CD4-positive, alpha-beta T cell treated with Interleukin-10 for 1 hour (primary cell): ENCODE measurements around the gene CRAT.
"Not testable (repeated sequence)": the region's sequence is repeated elsewhere in the genome, so short reads cannot be mapped to it uniquely, and the experiment has no call there.

Source experiments
- DNase-seq: peaks from one replicate; pipeline ENCODE4 v3.0.0-alpha.2; 2020

Gene CRAT

DNA sequence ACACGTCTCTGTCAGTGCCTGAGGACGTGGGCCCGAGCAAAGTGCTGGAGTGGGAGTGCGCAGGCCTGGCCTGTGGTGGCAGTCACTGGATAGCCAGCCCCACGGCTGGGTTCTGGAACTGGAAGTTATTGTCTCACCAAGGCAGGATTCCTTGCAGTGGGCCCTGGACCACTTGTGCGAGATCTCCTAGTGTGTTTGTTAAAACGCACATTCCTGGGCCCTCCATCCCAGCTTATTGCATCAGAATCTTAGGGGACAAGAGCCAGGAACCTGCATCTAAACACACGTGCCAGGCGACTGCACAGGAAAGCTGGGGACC lies 27.5 kb upstream of the CRAT start:
- DNase-seq: no peak

DNA sequence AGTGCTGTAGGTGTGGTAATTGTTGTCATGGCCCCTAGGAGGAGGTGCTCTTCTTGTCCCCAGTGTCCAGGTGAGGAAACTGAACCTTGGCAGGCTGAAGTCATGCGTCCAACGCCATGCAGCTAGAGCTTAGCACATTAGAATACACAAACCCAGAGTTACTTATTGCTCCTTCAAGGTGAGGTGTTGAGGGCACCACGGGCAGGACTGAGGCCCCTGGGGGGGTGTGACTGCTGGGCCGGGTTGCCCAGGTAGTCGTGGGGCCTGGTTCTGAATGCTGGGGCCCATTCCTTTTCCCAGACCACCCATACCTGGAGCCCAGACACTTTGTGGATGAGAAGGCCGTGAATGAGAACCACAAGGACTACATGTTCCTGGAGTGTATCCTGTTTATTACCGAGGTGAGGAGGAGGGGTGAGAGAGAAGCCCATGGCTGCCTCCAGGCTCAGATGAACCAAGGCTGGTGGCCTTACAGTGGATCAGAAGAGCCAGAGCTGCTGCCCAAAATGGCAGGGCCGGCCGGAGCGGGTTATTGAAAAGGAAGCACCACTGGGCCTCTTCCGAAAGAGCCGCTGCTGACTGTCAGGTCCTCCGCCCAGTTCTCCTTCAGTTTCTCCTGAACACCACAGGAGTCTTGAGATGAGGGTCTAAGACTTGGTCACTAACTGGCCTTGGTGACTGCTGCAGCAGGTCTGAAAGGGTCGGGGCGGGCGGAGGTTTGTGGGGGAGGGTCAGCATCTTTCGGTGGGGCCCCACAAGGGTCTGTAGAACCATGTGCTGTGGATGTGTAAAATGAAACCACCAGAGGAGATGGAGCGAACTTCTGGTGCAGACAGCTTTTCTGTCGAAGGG lies 26.9 kb upstream of the CRAT start:
- no peak for DNase-seq

DNA sequence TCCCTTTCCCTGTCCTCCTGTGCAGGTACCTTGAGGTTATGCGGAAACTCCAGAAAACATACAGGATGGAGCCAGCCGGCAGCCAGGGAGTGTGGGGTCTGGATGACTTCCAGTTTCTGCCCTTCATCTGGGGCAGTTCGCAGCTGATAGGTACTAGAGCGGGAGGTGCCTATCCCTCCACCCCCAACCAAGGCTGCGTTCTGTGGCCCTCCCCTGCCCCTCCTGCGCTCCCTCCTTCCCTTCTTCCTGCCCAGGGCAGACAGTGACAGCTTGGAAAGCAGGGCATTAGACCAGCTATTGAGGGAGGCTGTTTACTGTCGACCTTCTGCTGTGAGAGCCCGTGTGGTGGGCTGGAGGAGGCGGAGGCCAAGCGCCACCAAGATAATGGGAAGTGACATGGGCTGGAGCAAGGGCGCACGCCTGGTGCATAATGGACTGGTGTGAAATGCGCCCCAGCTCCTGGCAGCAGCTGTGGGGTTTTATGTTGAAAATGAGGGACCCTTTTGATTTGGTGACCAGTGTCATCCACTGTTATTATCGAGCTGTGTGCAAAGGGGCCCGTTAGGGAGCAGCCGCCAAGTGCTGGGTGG lies 25.9 kb upstream of the CRAT start:
- DNase-seq: no peak

DNA sequence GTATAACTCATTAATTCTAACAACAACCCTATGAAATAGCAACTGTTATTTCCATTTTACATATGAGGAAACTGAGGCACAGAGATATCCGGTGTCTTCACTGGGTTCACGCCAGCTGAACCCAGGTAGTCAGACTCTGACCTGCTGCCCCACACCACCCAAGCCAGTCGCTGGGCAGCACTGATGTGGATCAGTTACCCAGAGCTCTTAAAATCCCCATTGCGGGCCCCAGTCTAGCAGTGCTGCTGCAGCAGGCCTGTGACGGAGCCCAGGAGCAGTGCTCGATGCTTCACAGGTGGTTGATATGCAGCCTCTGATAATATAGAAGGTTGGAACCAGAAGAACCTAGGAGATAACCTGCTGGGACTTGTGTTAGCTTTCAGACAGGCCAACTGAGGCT lies 24.9 kb upstream of the CRAT start:
- DNase-seq: no peak

DNA sequence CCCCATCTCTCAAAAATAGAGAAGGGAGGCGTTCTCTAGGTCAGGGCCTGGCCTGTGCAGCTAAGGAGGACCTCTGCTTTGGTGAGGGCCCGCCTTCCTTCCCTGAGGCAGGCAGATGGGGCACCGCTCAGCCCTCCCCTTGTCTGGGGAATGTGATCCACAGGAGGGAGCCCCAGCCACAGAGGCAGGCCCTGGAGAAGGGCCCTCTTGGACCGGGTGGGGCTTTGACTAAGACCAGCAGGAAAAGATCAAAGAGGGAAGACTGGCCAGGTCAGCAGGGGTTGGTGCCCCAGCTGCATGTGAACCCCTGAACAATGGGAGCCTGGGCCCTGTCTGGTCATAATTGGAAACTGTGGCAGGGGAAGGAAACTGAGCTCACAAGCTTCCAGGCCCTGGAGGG lies 22.5 kb upstream of the CRAT start:
- no peak for DNase-seq

DNA sequence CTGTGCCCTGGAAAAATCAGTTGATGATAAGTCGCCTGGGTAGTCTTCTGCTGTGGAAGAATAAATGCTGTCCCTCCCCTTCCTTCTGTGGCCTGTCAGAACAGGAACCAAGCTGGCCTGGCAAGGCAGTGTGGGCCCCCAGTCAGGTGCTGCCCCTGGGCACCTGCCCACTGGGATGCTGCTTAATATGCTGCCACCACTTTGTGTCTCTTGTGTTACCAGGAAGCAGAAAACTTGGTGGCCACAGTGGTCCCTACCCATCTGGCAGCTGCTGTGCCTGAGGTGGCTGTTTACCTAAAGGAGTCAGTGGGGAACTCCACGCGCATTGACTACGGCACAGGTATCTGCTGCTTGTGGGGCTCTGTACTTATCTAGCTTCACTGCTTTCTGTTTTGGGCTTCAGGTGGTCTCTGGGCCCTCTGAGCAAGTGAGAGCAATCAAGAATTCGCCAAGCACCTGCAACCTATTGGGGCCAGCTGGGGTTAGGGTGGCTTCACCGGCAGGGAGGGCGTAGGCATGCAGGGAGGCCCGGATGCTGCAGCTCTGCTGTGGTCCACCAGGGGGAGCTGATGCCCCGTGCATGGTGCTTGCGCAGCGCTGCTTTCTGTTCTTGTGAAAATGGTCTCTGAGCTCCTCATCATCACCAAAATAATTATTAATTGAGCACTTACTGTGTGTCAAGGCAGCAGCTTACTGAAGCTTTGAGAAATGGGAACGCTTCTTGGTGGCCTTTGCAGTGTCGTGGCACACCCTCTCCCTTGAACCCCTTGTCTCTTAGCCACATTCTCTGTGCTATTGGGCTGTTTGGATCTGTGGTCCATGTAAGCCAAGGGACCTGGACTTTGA lies 20.9 kb upstream of the CRAT start:
- peak; percentile 88 for DNase-seq

DNA sequence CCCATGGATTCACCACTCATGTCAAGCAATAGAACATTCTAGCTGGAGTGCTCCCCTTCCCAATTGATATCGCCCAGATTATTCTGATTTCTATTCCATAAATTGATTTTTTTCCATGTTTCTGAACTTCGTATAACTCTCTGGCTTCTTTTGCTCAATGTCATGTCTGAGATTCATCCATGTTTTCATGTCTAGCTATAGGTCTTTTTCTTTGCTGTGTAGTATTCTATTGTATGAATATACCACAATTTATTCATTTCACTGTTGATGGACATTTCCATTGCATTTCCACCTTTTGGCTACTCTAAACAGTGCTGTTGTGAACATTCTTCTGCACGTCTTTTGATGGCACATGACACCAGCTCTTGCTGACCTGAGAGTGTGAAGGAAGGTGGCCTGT lies 20.2 kb upstream of the CRAT start:
- DNase-seq: no peak

DNA sequence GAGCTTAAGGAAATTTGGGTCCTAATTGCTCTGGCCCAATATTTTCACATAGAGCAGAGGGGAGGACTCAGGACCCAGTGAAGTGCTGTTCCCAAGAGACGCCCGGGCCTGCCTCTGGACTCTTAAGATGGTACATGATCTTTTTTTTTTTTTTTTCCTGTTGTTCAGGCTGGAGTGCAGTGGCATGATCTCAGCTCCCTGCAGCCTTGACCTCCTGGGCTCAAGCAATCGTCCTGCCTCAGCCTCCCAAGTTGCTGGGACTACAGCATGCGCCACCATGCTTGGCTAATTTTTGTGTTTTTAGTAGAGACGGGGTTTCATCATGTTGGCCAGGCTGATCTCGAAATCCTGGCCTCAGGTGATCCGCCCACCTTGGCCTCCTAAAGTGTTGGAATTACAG lies 19.7 kb upstream of the CRAT start:
- DNase-seq: not testable (repeated sequence)

DNA sequence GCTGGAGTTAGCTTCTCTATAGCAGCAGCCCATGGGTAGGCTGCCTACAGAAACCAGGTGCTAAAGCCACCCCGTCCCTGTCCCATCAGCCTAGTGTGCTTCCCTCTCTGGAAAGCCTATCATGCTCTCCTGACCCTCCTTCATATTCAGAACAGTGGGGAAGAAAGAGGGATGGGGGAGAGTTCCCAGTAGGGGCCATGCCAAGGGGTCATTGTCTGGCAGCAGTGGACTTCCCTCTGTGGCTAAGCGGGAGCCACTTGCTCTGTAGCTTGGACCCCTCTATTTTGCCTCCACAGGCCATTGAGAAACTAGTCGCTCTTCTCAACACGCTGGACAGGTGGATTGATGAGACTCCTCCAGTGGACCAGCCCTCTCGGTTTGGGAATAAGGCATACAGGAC lies 18.1 kb upstream of the CRAT start:
- no peak for DNase-seq

DNA sequence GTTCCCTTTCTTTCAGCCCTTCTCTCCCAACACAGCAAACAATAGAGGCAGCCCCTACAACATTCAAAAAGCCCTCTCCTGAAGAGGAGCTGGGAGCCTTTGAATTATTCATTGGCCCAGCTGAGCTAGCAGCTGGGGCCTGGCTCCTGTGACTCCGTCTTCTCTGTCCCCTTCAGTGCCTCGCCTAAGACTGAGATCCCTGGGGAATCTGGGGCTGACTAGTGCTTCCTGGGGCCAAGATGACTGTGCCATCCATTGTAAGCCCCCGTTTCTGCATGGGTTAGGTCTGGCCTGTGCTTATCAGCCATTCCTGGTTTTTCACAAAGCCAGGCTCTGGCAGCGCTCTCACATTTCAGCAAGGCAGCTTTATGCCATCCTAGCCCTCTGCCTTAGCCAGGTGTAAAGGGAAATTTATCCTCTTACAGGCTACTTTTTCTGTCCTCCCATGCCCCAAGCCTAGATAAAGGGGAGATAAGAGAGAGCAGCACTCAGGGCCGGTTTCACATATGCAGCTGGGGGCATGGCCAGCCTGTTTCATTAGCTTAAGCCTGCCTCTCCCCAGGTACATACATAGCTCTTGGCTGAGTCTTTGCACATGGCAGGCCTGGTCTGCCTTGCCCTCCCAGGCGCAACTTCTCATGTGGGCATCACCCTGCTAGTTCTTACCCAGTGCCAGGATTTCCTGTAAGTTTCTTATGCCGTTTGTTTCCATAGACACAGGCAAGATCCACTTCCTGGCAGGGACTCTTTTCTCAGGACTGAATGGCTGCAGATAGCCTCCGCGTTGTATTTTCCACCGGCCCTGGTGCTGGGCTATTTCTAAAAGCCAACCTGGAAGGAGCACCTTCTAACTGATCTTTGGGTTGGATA lies 16.4 kb upstream of the CRAT start:
- no peak for DNase-seq

DNA sequence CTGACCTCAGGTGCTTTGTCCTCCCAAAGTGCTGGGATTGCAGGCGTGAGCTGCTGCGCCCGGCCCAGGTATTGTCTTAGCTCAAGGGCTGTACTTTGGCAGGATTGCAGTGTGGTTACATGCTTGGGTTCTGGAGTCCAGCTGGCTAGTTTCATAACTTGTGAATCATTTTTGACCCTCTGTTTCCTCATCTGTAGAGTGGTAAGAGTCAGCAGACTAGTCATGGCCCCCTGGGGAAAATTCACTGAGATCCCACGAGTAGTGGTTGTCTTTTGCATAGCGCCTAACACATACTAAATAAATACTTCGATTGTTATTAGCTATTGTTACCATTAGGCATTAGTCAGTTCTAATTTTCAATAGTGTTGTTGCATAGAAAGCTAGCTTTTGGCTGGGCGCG lies 14.9 kb upstream of the CRAT start:
- DNase-seq: no peak

DNA sequence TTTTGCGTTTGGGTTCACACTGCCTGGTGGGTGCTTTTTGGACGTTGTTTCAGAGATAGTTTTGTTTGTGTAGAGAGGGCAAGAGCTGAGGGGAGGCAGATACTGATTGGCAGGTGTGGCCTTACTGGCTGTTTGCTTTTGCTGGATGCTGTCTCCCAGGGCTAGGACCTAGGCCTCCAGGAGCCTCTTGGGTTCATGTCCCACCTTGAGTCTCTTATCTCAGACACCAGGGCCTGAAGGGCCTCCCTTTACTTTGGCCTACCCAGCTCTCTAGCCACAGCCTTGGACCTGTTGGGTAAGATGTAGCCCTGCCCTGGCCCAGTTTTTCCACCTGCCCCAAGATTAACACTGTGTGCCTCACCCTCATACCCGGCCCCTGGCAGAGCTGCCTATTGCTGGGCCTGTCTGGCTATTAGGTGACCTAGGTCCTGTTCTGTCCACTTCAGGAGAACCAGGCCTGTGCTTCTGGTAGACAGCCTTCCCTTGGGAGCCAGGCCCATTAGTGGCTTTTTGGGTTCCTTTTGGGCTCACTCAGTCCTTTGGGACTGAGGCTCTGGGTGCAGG lies 14.0 kb upstream of the CRAT start:
- DNase-seq: no peak

DNA sequence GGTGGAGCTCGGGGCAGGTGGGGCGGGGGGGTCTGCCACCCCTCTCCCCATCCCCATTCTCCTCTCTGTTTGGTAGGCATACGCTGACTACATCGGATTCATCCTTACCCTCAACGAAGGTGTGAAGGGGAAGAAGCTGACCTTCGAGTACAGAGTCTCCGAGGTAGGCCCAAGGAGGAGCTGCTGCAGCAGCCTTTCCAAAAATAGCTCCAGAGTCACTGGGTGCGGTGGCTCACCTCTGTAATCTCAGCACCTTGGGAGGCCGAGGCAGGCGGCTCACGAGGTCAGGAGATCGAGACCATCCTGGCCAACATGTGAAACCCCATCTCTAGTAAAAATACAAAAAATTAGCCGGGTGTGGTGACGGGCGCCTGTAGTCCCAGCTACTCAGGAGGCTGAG lies 12.4 kb upstream of the CRAT start:
- DNase-seq: not testable (repeated sequence)

DNA sequence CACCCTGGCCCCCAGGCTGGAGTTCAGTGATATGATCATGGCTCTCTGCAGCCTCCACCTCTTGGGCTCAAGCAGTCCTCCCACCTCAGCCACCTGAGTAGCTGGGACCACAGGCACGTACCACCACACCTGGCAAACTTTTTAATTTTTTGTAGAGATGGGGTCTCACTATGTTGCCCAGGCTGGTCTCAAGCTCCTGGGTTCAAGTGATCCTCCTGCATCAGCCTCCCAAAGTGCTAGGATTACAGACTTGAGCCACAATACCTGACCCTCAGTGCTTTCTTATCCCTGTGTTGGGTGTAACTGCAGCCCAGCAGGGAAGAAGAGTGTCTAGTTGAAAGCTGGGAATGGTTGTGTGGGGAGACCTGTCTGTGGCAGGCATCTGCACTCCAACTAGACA lies 11.5 kb upstream of the CRAT start:
- no peak for DNase-seq

DNA sequence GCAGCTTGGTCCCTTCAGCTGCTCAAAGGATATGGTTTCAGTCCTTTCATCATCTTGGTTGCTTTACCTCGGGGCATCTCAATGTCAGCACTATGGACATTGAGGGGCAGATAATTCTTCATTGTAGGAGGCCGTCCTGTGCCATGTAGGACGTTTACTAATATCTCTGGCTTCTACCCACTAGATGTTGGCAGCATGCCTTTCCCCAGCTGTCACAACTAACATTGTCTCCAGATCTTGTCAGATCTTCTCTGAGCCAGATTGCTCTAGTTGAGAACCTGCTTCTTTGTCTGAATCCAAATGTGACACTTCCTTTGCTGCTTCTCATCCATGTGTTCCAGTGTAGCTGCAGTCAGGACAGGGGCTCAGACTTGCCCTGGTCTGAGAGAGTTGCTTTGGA lies 10.9 kb upstream of the CRAT start:
- no peak for DNase-seq

DNA sequence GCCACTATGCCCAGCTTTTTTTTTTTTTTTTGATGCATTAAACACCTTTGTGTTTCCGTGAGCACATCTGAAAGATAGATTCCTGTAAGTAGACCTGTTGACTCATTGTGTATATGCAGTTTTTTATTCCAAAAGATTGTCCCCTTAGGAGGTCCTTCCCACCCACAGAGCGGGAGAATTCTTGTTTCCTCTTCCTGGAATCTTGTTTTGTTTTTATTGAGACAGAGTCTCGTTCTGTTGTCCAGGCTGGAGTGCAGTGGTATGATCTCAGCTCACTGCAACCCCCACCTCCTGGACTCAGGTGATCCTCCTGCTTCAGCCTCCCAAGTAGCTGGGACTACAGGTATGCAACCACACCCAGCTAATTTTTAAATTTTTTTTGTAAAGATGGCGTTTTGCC lies 8.2 kb upstream of the CRAT start:
- DNase-seq: no peak

DNA sequence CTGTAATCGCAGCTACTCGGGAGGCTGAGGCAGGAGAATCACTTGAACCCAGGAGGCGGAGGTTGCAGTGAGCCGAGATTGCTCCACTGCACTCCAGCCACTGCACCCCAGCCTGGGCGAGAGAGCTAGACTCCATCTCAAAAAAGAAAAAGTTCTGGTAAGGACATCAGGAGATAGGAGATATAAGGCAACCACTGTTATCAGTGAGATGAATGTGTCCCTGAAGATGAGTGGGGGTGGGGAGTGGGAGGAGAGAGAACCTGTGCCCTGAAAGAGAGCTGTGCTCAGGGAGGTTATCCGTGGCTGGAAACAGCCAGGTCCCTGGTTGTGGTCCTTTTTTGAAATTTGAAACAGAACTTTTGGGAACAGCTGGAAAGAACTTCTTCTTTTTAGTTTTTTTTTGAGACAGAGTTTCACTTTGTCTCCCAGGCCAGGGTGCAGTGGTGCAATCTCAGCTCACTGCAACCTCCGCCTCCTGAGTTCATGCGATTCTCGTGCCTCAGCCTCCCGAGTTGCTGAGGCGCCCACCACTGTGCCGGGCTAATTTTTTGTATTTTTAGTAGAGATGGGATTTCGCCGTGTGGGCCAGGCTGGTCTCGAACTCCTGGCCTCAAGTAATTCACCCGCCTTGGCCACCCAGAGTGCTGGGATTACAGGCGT lies 3.2 kb upstream of the CRAT start:
- DNase-seq: no peak

DNA sequence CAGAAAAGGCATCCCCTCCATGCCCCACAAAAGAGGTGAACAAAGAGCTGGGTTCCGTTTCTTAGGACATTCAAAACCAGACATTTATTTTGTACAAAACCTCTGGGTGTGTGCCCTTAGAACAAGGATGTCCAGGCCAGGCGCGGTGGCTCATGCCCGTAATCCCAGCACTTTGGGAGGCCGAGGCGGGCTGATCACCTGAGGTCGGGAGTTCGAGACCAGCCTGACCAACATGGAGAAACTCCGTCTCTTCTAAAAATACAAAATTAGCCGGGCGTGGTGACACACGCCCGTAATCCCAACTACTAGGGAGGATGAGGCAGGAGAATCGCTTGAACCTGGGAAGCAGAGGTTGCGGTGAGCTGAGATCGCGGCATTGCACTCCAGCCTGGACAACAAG lies 1.9 kb upstream of the CRAT start:
- not testable (repeated sequence) for DNase-seq

DNA sequence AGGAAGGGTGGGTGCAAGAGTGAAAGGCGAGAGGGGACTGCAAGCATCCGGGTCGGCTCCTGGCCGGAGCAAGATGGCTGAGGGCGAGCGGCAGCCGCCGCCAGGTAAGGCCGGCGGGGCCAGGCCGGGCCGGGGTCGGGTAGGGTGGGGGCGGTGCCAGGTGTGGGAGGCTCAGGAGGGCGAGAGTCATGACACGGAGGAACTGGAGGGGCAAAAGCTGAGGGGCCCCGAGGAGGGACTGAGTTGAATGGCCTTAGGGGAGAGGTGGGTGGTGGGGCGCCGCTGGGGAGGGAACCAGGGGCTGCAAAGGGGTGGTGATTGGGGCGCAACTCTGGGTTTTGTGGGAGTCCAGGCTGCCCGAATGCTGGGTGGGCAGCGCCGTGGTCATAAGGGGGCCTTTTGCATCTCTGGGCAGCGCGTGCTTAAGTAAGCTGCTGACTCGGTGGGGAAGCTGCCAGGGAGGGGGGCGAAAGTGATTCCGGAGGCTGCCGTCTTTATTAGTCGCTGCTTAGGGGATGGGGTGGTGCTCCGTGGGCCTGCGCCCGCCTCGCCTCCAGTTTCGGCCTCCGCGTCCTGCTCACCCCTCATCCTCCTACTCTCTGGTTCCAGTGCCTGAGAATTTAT lies 1.0 kb upstream of the CRAT start:
- DNase-seq: peak; percentile 13

DNA sequence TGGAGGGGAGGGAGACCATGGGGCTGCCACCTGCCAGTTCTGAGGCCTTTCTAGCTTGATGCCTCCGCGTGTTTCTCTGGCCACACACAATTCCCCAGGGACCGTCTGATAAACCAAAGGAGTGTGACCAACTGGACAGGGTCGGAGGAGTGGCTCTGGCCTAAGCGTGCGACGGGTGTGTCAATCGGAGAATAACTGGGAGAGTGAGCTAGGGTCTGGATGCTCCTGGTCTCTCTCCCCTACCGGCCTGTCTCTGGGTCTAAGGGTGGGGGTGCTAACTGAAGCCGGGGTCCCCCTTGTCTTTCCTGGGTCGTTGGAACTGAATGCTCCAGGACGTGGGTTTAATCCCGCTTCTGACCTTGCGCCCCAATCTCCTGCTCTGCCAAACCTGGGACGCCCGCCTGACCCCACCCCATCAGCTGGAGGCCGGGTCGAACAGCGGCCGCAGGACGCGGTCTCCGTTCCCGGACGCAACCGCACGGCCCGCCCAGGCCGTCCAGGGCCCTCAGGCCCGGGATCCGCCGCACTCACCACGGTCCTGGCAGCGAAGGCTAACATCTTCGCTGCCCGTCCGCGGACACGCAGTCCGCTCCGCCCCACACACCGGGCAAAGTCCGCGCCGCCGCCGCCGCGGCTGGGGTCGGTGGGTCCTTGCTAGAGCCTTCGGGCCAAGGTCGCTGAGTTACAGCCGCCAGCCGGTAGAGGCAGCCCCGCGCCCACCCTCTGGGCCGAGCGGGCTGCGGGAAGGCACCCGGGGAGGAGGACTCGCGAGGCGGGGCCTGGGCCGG lies 447 bp downstream of the CRAT start:
- DNase-seq: no peak

DNA sequence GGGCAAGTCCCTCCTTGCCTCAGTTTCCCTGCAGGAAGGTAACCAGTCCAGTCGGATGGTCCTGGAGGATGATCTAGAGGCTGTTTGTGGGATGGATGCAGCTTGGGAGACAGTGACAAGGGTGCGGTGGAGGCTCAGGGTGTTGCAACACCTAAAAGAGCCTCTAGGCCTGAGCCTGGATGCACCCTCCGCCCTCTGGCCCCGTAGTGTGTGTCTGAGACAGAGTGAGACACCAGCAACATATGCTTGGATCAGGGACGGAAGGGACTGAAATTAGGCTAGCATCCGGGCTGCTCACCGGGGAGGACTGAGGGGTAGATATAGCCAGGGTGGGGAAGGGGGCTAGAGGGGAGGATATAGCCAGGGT lies 1.1 kb downstream of the CRAT start:
- DNase-seq: peak; percentile 23
